ENCODE data around the gene GDPD4.

Gene GDPD4

DNA sequence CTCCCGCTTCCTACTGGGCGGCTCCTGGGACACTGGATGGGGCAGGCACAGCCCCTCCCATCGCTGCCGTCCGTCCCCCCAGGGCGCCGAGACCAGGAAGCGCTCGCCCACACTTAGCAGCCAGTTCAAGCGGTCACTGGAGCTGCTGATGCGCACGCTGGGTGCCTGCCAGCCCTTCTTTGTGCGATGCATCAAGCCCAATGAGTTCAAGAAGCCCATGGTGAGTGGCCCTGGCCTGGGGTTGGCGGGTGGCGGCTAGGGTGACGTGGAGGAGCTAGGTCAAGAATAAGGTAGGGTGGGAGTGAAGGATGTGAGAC lies 128.9 kb downstream of the GDPD4 start:
- DNase-seq, result no peak

DNA sequence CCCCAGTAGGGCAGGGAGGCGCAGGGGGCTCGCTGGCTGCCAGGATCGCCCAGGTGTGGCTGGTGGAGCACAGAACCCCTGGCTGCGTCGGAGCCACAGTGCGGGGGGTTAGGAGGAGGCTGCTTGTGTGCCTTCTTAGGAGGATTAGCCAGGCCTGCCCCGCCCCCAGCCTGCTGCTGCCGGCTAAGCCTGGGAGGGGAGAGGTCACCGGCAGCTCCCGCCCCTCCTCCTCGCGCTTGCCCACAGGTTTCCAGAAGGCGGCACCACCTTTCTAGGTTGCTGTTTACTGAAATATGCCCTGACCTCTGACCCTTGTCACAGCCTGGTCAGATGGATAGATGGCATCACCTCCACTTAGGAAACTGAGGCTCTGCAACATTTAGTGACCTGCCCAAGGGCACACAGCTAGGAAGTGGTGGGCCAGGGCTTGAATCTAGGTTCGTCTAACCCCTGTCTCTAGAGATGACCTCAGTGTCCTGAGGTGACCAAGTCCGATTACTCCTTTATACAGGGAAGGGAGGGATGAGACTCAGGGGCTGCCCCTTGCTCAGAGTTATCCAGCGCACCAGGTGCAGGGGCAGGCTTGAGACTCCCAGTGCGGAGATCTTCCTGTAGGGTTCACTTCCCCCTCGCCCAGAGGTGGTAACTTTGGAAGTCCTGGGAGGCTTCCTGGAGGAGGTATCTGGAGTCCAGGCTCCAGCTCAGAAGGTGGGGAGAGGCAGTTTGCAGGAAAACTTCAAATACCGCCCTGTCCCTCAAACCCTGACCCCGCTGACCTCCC lies 129.4 kb downstream of the GDPD4 start:
- DNase-seq, result no peak

DNA sequence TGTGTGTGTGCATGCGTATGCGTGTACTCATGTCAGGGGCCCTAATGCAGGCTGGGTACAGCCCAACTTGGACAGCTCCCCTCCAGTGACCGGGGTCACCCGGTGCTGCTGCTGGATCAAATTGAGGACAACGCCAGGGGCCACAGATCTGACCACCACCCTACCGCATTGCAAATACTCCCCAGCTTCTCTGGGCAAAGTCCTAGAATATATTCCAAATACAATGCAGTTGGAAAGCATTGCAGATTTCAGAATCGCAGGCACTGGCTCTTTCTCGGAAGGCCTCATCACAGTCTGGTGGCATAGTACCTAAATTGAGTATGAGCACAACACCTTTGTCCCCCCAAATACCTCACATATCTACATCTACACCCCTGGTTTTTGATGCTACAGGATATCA lies 130.2 kb downstream of the GDPD4 start:
- no peak for DNase-seq

DNA sequence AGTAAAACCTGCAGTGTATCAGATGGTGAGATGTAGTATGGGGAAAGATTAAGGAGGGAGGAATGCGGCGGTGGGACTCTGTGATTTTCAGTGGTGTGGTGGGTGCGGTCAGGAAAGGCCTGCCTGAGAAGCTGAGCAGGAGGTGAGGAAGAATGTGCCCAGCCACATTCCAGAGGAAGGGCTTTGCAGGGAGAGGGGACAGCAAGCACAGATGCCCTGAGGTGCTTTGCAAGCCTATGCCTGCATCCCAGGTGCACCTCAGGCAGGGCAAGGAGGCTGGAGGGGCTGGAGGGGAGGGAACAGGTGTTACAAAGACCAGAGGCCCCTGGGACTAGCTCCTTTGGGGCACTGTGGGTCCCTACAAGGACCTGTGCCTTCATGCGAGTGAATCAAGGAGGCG lies 131.4 kb downstream of the GDPD4 start:
- no peak for DNase-seq

DNA sequence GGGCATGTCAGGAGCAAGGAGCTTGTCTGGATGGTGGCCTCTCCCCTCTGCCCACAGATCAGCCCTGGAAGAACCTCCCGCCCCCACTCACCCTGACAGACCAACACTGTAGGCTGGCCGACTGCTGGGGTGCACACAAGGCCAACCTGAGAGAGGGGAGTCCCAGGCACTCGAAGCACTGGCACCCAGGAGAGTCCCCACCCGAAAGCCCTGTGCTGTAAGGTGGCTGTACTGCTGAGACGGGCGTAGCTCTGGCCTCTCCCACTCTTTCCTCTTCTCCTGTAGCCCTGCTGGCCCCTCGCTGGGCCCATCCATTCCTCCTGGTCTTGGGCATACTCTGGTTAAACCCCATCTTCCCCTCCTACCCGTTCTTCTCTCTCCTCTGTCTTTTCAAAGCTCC lies 133.7 kb downstream of the GDPD4 start:
- no peak for DNase-seq

DNA sequence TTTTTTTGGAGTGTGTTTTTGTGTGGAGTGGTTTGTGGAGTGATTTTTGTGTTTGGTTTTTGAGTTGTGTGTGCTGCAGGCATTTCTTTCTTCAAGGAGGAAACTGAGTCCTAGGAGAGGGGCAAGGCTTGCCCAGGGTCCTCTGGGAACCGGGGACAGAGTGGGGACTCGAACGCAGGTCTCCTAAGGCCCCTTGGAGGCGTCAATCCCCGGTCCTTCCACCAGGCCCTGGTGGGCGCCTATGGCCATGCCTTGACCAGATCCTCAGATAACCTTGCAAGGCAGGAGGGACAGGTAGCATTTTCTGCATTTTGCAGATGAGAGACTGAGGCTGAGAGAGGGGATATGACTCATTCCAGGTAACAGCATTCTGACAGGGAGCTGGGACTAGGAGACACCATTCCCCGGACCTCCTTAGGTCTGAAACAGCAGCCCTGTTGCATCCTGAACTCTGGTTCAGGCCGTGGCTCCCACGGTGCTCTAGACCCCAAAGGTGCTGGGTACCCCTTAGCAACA lies 134.3 kb downstream of the GDPD4 start:
- DNase-seq, result no peak
